ENCODE data around the gene ATP6V1G3. TPM values are rescaled to one million over a fixed set of nuclear protein-coding genes. Genes with fewer than 3 reads are reported as not detected.

Gene ATP6V1G3
- total RNA-seq, 1 donor from 2014 or later: not detected

DNA sequence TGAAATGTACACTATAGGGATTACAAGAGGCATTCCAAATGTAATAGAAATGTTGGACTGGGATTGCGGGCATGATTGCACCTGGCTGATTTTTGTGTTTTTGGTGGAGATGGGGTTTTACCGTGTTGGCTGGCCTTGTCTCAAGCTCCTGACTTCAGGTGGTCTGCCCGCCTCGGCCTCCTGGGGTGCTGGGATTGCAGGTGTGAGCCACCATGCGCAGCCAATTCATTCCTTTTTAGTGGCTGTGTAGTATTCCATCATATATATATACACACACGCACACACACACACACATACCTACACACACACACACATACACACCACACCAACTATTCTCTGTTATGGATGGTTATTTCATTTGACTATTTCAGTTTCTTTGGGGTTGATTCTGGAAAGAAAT, 4.7 kb upstream of the ATP6V1G3 start:
- DNase-seq (ENCODE audit: low spot score): no peak
- Histone ChIP-seq H3K27me3 (no peaks in the 10 kb centered on the region), H3F3A (ENCODE audit: low read depth) (no peaks in the 10 kb centered on the region), H3K79me2 (ENCODE audit: low read depth) (no peaks in the 10 kb centered on the region), H3K9ac (no peak overlapping the region), H3K4me2 (no peak overlapping the region), H3K9me3 (ENCODE audit: low read depth) (no peaks in the 10 kb centered on the region), H3K27ac (no peak overlapping the region), H2AFZ (replicated peaks) (no peak overlapping the region), H3K36me3 (no peaks in the 10 kb centered on the region), H3K4me1 (no peaks in the 10 kb centered on the region), H3K4me3 (no peak overlapping the region), H4K20me1 (ENCODE audit: low read depth) (no peaks in the 10 kb centered on the region)
- no peak for TF ChIP-seq EZH2 (IDR thresholded peaks at IDR 0.05)
- TF ChIP-seq, protein P1, sequence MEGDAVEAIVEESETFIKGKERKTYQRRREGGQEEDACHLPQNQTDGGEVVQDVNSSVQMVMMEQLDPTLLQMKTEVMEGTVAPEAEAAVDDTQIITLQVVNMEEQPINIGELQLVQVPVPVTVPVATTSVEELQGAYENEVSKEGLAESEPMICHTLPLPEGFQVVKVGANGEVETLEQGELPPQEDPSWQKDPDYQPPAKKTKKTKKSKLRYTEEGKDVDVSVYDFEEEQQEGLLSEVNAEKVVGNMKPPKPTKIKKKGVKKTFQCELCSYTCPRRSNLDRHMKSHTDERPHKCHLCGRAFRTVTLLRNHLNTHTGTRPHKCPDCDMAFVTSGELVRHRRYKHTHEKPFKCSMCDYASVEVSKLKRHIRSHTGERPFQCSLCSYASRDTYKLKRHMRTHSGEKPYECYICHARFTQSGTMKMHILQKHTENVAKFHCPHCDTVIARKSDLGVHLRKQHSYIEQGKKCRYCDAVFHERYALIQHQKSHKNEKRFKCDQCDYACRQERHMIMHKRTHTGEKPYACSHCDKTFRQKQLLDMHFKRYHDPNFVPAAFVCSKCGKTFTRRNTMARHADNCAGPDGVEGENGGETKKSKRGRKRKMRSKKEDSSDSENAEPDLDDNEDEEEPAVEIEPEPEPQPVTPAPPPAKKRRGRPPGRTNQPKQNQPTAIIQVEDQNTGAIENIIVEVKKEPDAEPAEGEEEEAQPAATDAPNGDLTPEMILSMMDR (IDR thresholded peaks at IDR 0.05): no peak
- no peak for TF ChIP-seq EZH2phosphoT487 (IDR thresholded peaks at IDR 0.05)
- Mint-ChIP-seq H3K27ac (no peak overlapping the region), H3K4me3 (no peak overlapping the region), H3K9me3 (peaks cover 2% of the 10 kb centered on the region), H3K36me3 (no peaks in the 10 kb centered on the region), H3K27me3 (ENCODE audit: insufficient read depth, low read depth) (no peaks in the 10 kb centered on the region), H3K4me1 (no peaks in the 10 kb centered on the region)

- Histone ChIP-seq H3K36me3 (no peaks in the 10 kb centered on the region), H3K9ac (no peak overlapping the region)
- TF ChIP-seq EZH2phosphoT487 (IDR thresholded peaks at IDR 0.05) (no peak), EZH2 (IDR thresholded peaks at IDR 0.05) (no peak)
- TF ChIP-seq, protein P1 (IDR thresholded peaks at IDR 0.05): no peak
Observed at GRCh38 chr1:198544265-198544664, 3.8 kb upstream of the ATP6V1G3 start.

GRCh38 chr1:198543670-198544260, 3.3 kb upstream of the ATP6V1G3 start:
- no peak overlapping the region for H3K4me3 ChIP-seq
- H3K27ac ChIP-seq: no peak overlapping the region
- no peaks in the 10 kb centered on the region for H3K36me3 ChIP-seq
- H3K9me3 ChIP-seq (ENCODE audit: low read depth): no peaks in the 10 kb centered on the region
- H3K79me2 ChIP-seq (ENCODE audit: low read depth): no peaks in the 10 kb centered on the region
- TF ChIP-seq EZH2phosphoT487 (IDR thresholded peaks at IDR 0.05) (no peak), EZH2 (IDR thresholded peaks at IDR 0.05) (no peak)
- TF ChIP-seq, protein P1 (IDR thresholded peaks at IDR 0.05): no peak
- Mint-ChIP-seq H3K27me3 (ENCODE audit: insufficient read depth, low read depth) (no peaks in the 10 kb centered on the region), H3K4me1 (no peaks in the 10 kb centered on the region), H3K36me3 (no peaks in the 10 kb centered on the region), H3K4me3 (no peak overlapping the region), H3K27ac (no peak overlapping the region), H3K9me3 (peaks cover 2% of the 10 kb centered on the region)
- no peak overlapping the region for H3K9ac ChIP-seq
- H3K27me3 ChIP-seq: no peaks in the 10 kb centered on the region
- H3K4me1 ChIP-seq: no peaks in the 10 kb centered on the region
- no peak overlapping the region for H2AFZ ChIP-seq (replicated peaks)
- no peaks in the 10 kb centered on the region for H3F3A ChIP-seq (ENCODE audit: low read depth)
- no peak for DNase-seq (ENCODE audit: low spot score)
- no peaks in the 10 kb centered on the region for H4K20me1 ChIP-seq (ENCODE audit: low read depth)
- H3K4me2 ChIP-seq: no peak overlapping the region

More at GRCh38 chr1:198544265-198544664, 3.8 kb upstream of the ATP6V1G3 start:
- Histone ChIP-seq H3K27me3 (no peaks in the 10 kb centered on the region), H3F3A (ENCODE audit: low read depth) (no peaks in the 10 kb centered on the region), H3K9me3 (ENCODE audit: low read depth) (no peaks in the 10 kb centered on the region), H3K4me3 (no peak overlapping the region), H4K20me1 (ENCODE audit: low read depth) (no peaks in the 10 kb centered on the region), H2AFZ (replicated peaks) (no peak overlapping the region), H3K4me2 (no peak overlapping the region), H3K79me2 (ENCODE audit: low read depth) (no peaks in the 10 kb centered on the region), H3K27ac (no peak overlapping the region), H3K4me1 (no peaks in the 10 kb centered on the region)
- no peak overlapping the region for H3K4me3 Mint-ChIP-seq
- DNase-seq (ENCODE audit: low spot score): no peak
- no peaks in the 10 kb centered on the region for H3K27me3 Mint-ChIP-seq (ENCODE audit: insufficient read depth, low read depth)
- H3K4me1 Mint-ChIP-seq: no peaks in the 10 kb centered on the region
- H3K36me3 Mint-ChIP-seq: no peaks in the 10 kb centered on the region
- H3K27ac Mint-ChIP-seq: no peak overlapping the region
- peaks cover 2% of the 10 kb centered on the region for H3K9me3 Mint-ChIP-seq
